NCI-H1092 (cell line): ENCODE results near the gene EP400.
"Not testable (repeated sequence)": the region's sequence is repeated elsewhere in the genome, so short reads cannot be mapped to it uniquely, and the experiment has no call there.

Source experiments
- DNase-seq: peaks from one replicate; lab custom pipeline; 2025; lab: John Stamatoyannopoulos, UW

EP400 gene

DNA sequence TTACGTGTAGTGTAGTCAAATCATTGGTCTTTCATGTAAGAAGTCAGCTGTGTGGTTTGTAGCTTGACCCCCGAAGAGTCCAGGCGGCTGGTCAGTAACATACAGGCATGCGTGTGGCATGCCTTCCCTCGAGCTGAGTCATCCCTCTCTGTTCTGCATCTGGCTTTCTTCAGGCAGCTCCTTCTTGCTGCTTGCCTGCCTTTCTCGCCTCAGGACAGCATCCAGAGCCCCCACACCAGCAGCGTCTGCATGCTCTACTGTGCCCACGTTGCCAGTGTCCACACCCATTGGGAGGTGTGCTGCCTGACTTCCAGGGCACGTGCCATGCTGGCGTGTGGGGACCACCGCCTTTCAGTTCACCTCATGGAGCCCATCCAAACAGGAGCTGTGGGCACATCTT is 96.8 kb downstream of the EP400 start:
- DNase-seq, result no peak

GRCh38 chr12:132047630-132048029 is 97.9 kb downstream of the EP400 start:
- DNase-seq, result not testable (repeated sequence)

GRCh38 chr12:132049442-132049841 is 99.7 kb downstream of the EP400 start:
- DNase-seq, result no peak

GRCh38 chr12:132049876-132050275 is 100.1 kb downstream of the EP400 start:
- DNase-seq, result no peak

DNA sequence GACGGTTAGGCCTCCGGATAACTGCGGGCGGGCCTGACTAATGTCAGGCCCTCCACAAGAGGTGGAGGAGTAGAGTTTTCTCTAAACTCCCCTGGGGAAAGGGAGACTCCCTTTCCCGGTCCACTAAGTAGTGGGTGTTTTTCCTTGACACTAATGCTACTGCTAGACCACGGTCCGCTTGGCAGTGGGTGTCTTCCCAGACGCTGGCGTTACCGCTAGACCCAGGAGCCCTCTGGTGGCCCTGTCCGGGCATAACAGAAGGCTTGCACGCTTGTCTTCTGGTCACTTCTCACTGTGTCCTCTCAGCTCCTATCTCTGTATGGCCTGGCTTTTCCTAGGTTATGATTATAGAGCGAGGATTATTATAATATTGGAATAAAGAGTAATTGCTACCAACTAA is 102.0 kb downstream of the EP400 start:
- peak; percentile 5 for DNase-seq

- DNase-seq, result no peak
Observed at GRCh38 chr12:132052196-132052932, 102.6 kb downstream of the EP400 start.

DNA sequence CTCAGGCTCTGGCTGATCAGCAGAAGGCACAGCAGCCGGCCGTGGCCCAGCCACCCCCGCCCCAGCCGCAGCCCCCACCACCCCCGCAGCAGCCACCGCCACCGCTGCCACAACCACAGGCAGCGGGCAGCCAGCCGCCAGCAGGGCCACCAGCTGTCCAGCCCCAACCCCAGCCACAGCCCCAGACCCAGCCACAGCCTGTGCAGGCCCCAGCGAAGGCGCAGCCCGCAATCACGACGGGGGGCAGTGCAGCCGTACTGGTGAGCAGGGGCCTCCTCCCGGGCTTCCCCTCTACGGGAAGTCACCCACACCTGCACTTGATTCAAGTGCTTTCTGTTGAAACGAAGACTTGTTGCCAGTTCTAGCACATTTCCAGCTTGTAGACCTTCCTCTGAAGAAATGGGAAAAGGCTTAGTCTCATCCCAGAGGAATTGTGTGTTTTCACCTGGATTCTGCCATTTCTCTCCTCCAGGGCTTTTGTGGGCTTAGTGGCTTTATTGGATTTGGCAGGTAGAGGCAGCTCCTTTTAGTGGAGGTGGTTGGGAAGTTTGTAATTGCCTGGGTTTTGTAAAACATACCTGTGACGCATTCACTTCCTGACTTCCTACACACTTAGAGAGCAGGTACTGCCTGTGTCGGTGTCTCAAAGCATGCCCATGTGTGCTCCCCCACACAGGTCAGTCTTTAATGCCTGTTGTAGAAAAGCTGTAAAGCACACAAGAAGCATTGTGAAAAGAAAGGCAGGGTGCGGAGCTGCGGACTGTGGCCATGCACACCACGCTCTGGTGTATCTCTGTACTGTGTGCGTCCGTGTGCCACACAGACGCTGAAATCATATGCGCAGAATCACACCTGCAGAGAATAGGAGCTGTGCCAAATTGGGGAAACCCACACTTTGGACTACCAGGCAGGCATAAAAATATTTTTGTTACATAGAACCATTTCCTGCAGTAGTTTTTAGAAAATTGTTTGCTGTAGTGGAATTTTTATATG is 103.9 kb downstream of the EP400 start:
- no peak for DNase-seq

DNA sequence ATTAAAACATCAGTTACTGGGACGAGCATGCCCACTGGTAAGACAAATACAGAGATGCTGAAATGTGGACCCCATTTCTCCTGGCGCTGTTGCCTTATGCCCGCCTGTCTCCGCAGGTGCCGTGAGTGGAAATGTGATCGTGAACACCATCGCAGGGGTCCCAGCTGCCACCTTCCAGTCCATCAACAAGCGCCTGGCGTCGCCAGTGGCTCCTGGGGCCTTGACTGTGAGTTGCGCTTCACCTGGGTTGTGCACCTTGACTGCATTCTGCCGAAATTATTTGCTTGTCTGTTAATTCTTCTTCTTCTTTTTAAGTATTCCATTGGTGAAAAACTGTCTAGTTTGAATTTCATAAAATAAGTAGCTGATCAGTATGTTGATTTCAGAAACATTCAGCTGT is 105.2 kb downstream of the EP400 start:
- no peak for DNase-seq

DNA sequence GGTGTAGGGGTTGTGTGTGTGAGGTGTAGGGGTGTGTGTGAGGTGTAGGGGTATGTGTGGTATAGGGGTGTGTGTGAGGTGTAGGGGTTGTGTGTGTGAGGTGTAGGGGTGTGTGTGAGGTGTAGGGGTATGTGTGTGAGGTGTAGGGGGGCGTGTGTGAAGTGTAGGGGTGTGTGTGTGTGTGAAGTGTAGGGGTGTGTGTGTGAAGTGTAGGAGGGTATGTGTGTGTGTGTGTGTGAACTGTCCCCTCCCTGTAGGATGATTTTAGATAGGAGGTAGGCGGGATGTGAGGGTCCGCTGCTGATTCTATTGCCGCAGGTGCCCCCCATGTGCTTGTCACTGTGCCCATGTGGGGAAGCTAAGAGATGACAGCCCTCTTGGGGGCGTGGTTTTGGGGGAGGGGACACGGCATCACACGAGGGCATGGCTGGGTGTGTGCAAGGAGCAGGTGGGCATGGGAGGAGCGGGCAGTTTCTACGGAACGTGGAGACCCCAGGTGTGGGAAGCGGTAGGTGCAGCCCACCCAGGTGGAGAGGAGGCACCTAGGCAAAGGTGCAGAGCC is 105.9 kb downstream of the EP400 start:
- no peak for DNase-seq

DNA sequence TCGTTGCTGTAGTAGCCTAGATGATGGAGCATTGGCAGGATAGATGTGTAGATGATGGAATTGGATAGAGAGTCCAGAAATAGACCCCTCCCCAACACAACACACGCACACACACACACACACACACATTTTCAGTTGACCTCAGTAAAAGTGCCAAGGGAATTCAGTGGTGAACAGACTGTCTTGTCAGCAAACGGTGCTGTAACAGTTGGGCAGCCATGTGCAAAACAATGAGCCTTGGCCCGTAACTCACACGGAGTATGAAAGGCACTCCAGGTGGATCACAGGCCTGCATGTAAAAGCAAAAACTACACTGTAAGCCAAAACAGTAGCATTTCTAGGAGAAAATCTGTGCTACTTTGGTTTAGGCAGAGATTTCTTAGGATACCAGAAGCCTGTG is 106.6 kb downstream of the EP400 start:
- DNase-seq, result no peak

DNA sequence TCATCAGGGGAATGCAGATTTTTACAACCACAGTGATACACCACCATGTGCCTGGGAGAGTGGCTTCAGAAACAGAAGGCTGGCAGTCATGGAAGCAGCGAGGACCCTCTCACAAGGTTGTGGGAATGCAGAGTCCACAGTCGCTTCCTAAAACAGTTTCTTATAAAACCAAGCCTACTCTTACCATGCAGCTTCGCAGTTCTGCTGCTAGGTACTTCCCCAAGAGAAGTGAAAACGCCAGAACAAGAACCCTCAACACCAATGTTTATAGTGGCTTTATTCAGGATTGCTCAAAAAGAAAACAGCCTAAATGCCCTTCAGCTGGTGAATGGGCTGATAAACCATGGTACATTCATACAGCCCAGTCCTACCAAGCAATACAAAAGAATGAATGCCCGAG is 107.2 kb downstream of the EP400 start:
- no peak for DNase-seq

- no peak for DNase-seq
Observed at GRCh38 chr12:132057691-132058090, 107.9 kb downstream of the EP400 start.

GRCh38 chr12:132061197-132061596 is 111.5 kb downstream of the EP400 start:
- no peak for DNase-seq

- no peak for DNase-seq
Observed at GRCh38 chr12:132061641-132062430, 112.1 kb downstream of the EP400 start.

DNA sequence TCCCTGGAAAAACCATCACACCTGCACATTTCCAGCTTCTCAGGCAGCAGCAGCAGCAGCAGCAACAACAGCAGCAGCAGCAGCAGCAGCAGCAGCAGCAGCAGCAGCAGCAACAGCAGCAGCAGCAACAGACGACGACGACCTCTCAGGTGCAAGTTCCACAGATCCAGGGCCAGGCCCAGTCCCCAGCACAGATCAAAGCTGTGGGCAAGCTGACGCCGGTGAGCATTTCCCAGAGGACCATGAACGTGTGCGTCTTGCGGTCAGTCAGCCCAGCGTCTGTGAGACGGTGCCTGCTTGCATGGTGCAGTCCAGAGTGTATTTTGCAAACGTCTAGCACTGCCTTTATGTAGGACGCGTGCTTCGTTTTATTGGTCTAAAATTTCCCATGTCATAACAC is 112.7 kb downstream of the EP400 start:
- no peak for DNase-seq

GRCh38 chr12:132063491-132063890 is 113.7 kb downstream of the EP400 start:
- DNase-seq, result no peak

- no peak for DNase-seq
Observed at GRCh38 chr12:132064631-132065030, 114.9 kb downstream of the EP400 start.

- no peak for DNase-seq
Observed at GRCh38 chr12:132065203-132065602, 115.5 kb downstream of the EP400 start.

GRCh38 chr12:132065609-132066344 is 116.0 kb downstream of the EP400 start:
- DNase-seq, result no peak

GRCh38 chr12:132066345-132066685 is 116.6 kb downstream of the EP400 start:
- DNase-seq, result no peak

GRCh38 chr12:132066749-132067148 is 117.0 kb downstream of the EP400 start:
- DNase-seq, result no peak
